GM12878 (cell line): Measurements from ENCODE around the gene GLI1. TPM values are rescaled to one million over a fixed set of nuclear protein-coding genes. Genes with fewer than 3 reads are reported as not detected.

Experiments used
- ATAC-seq: fragments of 200-7000 bp; cut with Tn5 transposase; 3 replicates; pipeline ENCODE4 v1.9.1; 2020; ENCODE audit warnings: mild to moderate bottlenecking, moderate library complexity
- BruUV-seq: library from RNA; stranded (reverse); fragments of 400-500 nt; replicated peaks from 2 replicates; lab custom pipeline; 2021; lab: Mats Ljungman, UMichigan
- CTCF ChIA-PET: fragments of 300-600 bp; sonication (Branson Sonifier 250); formaldehyde crosslinking; extraction: SDS; loops from one replicate; lab custom pipeline; 2021; ENCODE audit warnings: inconsistent platforms; lab: Yijun Ruan, JAX
- POLR2A ChIA-PET: fragments of 350-600 bp; formaldehyde crosslinking; extraction: SDS; loops from one replicate; lab custom pipeline; 2021; ENCODE audit warnings: inconsistent platforms; lab: Charles Lee
- RAD21 ChIA-PET: fragments of 300-600 bp; sonication (Branson Sonifier 250); formaldehyde crosslinking; loops from one replicate; lab custom pipeline; 2023; ENCODE audit warnings: antibody characterized with exemption; ENCODE audit not compliant: unreplicated experiment; lab: Charles Lee
- SMC1A ChIA-PET: fragments of 300-600 bp; sonication (Branson Sonifier 250); formaldehyde crosslinking; loops from one replicate; lab custom pipeline; 2023; ENCODE audit not compliant: unreplicated experiment, uncharacterized antibody; lab: Charles Lee
- DNase-seq: peaks from one replicate; pipeline ENCODE4 v3.0.0-alpha.2; 2011; ENCODE audit warnings: low read depth, low spot score
- FAIRE-seq: peaks from 3 replicates; lab custom pipeline; 2011; peaks lifted over from hg19 to GRCh38; lab: Jason Lieb, UNC
- H2AFZ ChIP-seq: 2 replicates; pipeline ENCODE4 v1.6.0; 2011; ENCODE audit warnings: low read depth, low read length, control low read depth; ENCODE audit not compliant: control insufficient read depth
- H3K27ac ChIP-seq: 2 replicates; pipeline ENCODE4 v1.5.1; 2011; ENCODE audit warnings: control low read depth; ENCODE audit not compliant: control insufficient read depth, insufficient read depth
- H3K27me3 ChIP-seq, 2 experiments: replicated peaks in 1 of 2; 2 replicates each; pipeline versions ENCODE4 v1.6.0 to v1.6.1; 2011; ENCODE audit warnings: low read length in 1 of 2; ENCODE audit not compliant: control insufficient read depth in 2 of 2, insufficient read depth in 2 of 2
- H3K36me3 ChIP-seq, 2 experiments: 2 replicates each; pipeline ENCODE4 v1.5.1; 2011; ENCODE audit warnings: low read length in 1 of 2; ENCODE audit not compliant: control insufficient read depth in 2 of 2, insufficient read depth in 2 of 2
- H3K4me1 ChIP-seq: 2 replicates; pipeline ENCODE4 v1.6.1; 2011; ENCODE audit warnings: mild to moderate bottlenecking, low read length, moderate library complexity, mixed read lengths; ENCODE audit not compliant: control insufficient read depth, insufficient read depth
- H3K4me2 ChIP-seq: 2 replicates; pipeline ENCODE4 v1.6.0; 2011; ENCODE audit warnings: control low read depth; ENCODE audit not compliant: control insufficient read depth, insufficient read depth
- H3K4me3 ChIP-seq: fragments of 200-600 bp; sonication (generic); 2 replicates; pipeline ENCODE4 v1.5.1; 2016
- H3K79me2 ChIP-seq: 2 replicates; pipeline ENCODE4 v1.6.0; 2011; ENCODE audit warnings: low read length; ENCODE audit not compliant: control insufficient read depth, insufficient read depth
- H3K9ac ChIP-seq: 2 replicates; pipeline ENCODE4 v1.8.0; 2011; ENCODE audit warnings: low read length, control low read depth, mixed read lengths; ENCODE audit not compliant: control insufficient read depth, insufficient read depth
- H3K9me3 ChIP-seq: replicated peaks from 3 replicates; pipeline ENCODE4 v1.5.1; 2011; ENCODE audit warnings: mild to moderate bottlenecking, low read length; ENCODE audit not compliant: control insufficient read depth, insufficient read depth
- H4K20me1 ChIP-seq: 2 replicates; pipeline ENCODE4 v1.6.0; 2011; ENCODE audit not compliant: control insufficient read depth, insufficient read depth
- ASH2L ChIP-seq: fragments of 300-600, 200-600 bp; sonication (generic); IDR thresholded peaks from 2 replicates; pipeline ENCODE4 v1.6.1; 2017; ENCODE audit warnings: low read depth, mild to moderate bottlenecking, borderline replicate concordance
- BACH1 ChIP-seq: fragments of 450-650 bp; IDR thresholded peaks from 2 replicates; pipeline ENCODE4 v1.6.1; 2017; ENCODE audit warnings: mild to moderate bottlenecking, borderline replicate concordance
- BHLHE40 ChIP-seq, 2 experiments: fragments of 450-650 bp in 1 of 2; IDR thresholded peaks; 2 replicates each; pipeline ENCODE4 v1.6.1; 2011 to 2017; ENCODE audit warnings: low read depth in 2 of 2, borderline replicate concordance in 1 of 2, improper control_type of control experiment in 1 of 2, low read length in 1 of 2, mild to moderate bottlenecking in 1 of 2
- CHD1 ChIP-seq: IDR thresholded peaks from 2 replicates; pipeline ENCODE4 v1.6.1; 2012; ENCODE audit warnings: low read depth, low read length, improper control_type of control experiment
- ETV6 ChIP-seq, 2 experiments: fragments of 450-650 bp in 1 of 2; IDR thresholded peaks in 1 of 2; conservative IDR thresholded peaks in 1 of 2; 2 replicates each; pipeline ENCODE4 v1.6.1; 2014; ENCODE audit warnings: antibody characterized with exemption in 1 of 2, borderline replicate concordance in 1 of 2, low read depth in 1 of 2, mild to moderate bottlenecking in 1 of 2, moderate library complexity in 1 of 2
- HDGF ChIP-seq: fragments of 450-650 bp; IDR thresholded peaks from 2 replicates; pipeline ENCODE4 v1.6.1; 2016; ENCODE audit warnings: antibody characterized with exemption
- IRF3 ChIP-seq: fragments of 450-650 bp; IDR thresholded peaks from 2 replicates; pipeline ENCODE4 v1.6.1; 2014; ENCODE audit warnings: mild to moderate bottlenecking
- MTA2 ChIP-seq: fragments of 450-650 bp; IDR thresholded peaks from 2 replicates; pipeline ENCODE4 v1.6.1; 2016; ENCODE audit warnings: low read depth, mild to moderate bottlenecking, moderate library complexity
- NFIC ChIP-seq: IDR thresholded peaks from 2 replicates; pipeline ENCODE4 v1.6.1; 2012; ENCODE audit warnings: low read depth, mild to moderate bottlenecking, inconsistent platforms, low read length, moderate library complexity
- NFXL1 ChIP-seq: fragments of 450-650 bp; IDR thresholded peaks from 2 replicates; pipeline ENCODE4 v1.6.1; 2017; ENCODE audit warnings: antibody characterized with exemption, mild to moderate bottlenecking, borderline replicate concordance
- NFYA ChIP-seq: IDR thresholded peaks from 2 replicates; pipeline ENCODE4 v1.6.1; 2011; ENCODE audit warnings: low read depth, mild to moderate bottlenecking, low read length, improper control_type of control experiment, borderline replicate concordance
- POLR2A ChIP-seq: IDR thresholded peaks from 2 replicates; pipeline ENCODE4 v1.6.1; 2011; ENCODE audit warnings: low read depth, mild to moderate bottlenecking, low read length
- SMARCA5 ChIP-seq: fragments of 450-650 bp; IDR thresholded peaks from 2 replicates; pipeline ENCODE4 v1.6.1; 2017; ENCODE audit warnings: mild to moderate bottlenecking
- SREBF1 ChIP-seq: IDR thresholded peaks from 2 replicates; pipeline ENCODE4 v1.6.1; 2012; ENCODE audit warnings: mild to moderate bottlenecking, low read length
- ZBED1 ChIP-seq: IDR thresholded peaks from 2 replicates; pipeline ENCODE4 v1.6.1; 2016; ENCODE audit warnings: borderline replicate concordance
- ZNF384 ChIP-seq: IDR thresholded peaks from 2 replicates; pipeline ENCODE4 v1.6.1; 2012; ENCODE audit warnings: low read depth, mild to moderate bottlenecking, low read length, improper control_type of control experiment, borderline replicate concordance
- WGBS: methylation state at CpG from one replicate; pipeline ENCODE4 v1.1.6; 2016; ENCODE audit warnings: low lambda C conversion rate; ENCODE audit not compliant: insufficient replicate concordance, insufficient coverage; ENCODE audit errors: missing lambda C conversion rate; 5-methylcytosine and 5-hydroxymethylcytosine counted together
- in situ Hi-C: fragments of 300-500 bp; cut with MboI; formaldehyde crosslinking; loops from 9 replicates; pipeline ENCODE4 v1.14.3; 2018; ENCODE audit warnings: mixed read lengths
- intact Hi-C: fragments of 100-400 bp; cut with micrococcal nuclease; formaldehyde crosslinking; loops from one replicate; pipeline ENCODE4 v1.14.2; 2022; ENCODE audit not compliant: unreplicated experiment
- polyA plus RNA-seq, 11 experiments: library from polyadenylated mRNA; depleted of rRNA in 4 of 11; unstranded in 6 of 11; stranded (reverse) in 5 of 11; fragments of >200 nt; fragmentation: Nextera tagmentation in 4 of 11; fragmentation: Illumina TruSeq in 1 of 11; extraction: Ambion mirVana in 4 of 11; extraction: Trizol in 1 of 11; gene quantifications; 1 replicate in 1 of 11; 2 replicates in 10 of 11; pipeline versions ENCODE4 v1.2.1 to v1.2.3, GENCODE V29; 2011 to 2016; ENCODE audit warnings: inconsistent platforms in 2 of 11, missing spikeins in 2 of 11, low read depth in 1 of 11
- total RNA-seq, 4 experiments: library from RNA; depleted of rRNA in 3 of 4; stranded (reverse); fragments of >200 nt in 3 of 4; fragmentation: Illumina TruSeq in 1 of 4; extraction: Trizol in 1 of 4; gene quantifications; 2 replicates each; pipeline versions ENCODE4 v1.2.1 to v1.2.3, GENCODE V29; 2013 to 2021
- TF ChIP-seq, protein P1 (sequence below): IDR thresholded peaks from 2 replicates; pipeline ENCODE4 v1.6.1; 2012; ENCODE audit warnings: low read depth, low read length, improper control_type of control experiment

Gene GLI1
- total and polyA plus RNA-seq, 10 of the 15 experiments (the other 5 are each of a cell fraction or from before 2014, with no cell fraction given), result 0.27 to 1.2 (median 0.49) TPM

- TF ChIP-seq, protein P1, sequence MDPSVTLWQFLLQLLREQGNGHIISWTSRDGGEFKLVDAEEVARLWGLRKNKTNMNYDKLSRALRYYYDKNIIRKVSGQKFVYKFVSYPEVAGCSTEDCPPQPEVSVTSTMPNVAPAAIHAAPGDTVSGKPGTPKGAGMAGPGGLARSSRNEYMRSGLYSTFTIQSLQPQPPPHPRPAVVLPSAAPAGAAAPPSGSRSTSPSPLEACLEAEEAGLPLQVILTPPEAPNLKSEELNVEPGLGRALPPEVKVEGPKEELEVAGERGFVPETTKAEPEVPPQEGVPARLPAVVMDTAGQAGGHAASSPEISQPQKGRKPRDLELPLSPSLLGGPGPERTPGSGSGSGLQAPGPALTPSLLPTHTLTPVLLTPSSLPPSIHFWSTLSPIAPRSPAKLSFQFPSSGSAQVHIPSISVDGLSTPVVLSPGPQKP, result no peak
Measured at GRCh38 chr12:57474430-57474829, 14.8 kb downstream of the GLI1 start (continued).

DNA sequence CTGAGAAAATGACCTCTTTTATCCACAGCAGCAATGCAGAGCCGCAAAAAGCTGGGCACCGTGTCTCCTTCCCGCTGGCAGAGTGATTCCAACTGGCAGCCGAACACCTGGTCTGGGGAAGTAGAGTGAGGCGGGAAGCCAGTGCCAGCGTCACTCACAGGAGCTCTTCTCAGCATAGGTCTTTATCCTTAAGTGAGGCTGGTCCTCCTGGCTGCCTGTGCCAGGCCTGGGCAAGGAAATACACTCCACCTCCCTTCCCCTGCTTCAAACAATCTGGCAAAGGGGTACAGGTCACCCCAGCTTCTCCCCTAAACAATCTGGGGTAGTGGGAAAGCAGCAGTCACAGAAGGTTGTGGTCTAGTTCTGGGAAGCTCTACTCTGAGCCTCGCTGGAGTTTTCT is 15.3 kb downstream of the GLI1 start:
- Histone ChIP-seq H4K20me1 (no peaks in the 10 kb centered on the region), H3K4me3 (no peak overlapping the region), H3K27ac (no peak overlapping the region)

More for the DNA sequence above, 15.3 kb downstream of the GLI1 start:
- peaks cover 44% of the 10 kb centered on the region for H3K79me2 ChIP-seq
- peak overlapping the region; percentile 31 for H3K4me2 ChIP-seq
- ChIA-PET POLR2A (interaction anchor here (0.6 to 1.3 kb wide), 4 partner anchors 8 to 20 kb away, joined by 3 read pairs; partner anchors contain the start of gene INHBE), SMC1A (no interaction called here), CTCF (interaction anchor here (0.6 to 8.1 kb wide), 5 partner anchors 9 to 144 kb away, joined by 3 to 114 read pairs (median 4); partner anchors contain the start of gene GLI1), RAD21 (no interaction called here)
- H2AFZ ChIP-seq, result no peak overlapping the region
- no peak for DNase-seq
- H3K27me3 ChIP-seq, result no peaks in the 10 kb centered on the region
- H3K9ac ChIP-seq, result no peak overlapping the region
- 96% methylated on average over 7 of the region's 7 CpGs for WGBS
- in situ Hi-C loops (no loop called here), intact Hi-C loops (loop anchor here (5.0 to 10.0 kb wide), 2 partner anchors 47 to 280 kb away; partner anchors contain the start of genes CDK4, DDIT3, MARCHF9 and MBD6)
- H3K9me3 ChIP-seq, result no peaks in the 10 kb centered on the region
- peaks cover 1 to 25% of the 10 kb centered on the region in 2 experiments for H3K36me3 ChIP-seq
- TF ChIP-seq SREBF1 (no peak), POLR2A (no peak), BHLHE40 (IDR thresholded peaks at IDR 0.05; ENCODE audit: borderline replicate concordance in 1 of 2, low read depth in 2 of 2, low read length in 1 of 2) (no peak), IRF3 (no peak), ETV6 (conservative IDR thresholded peaks at IDR 0.05 in 1 of 2, IDR thresholded peaks at IDR 0.05 in 1 of 2; ENCODE audit: borderline replicate concordance in 1 of 2, low read depth in 1 of 2) (no peak), HDGF (no peak), ZNF384 (no peak), NFIC (no peak), ASH2L (no peak), NFXL1 (no peak), BACH1 (no peak), CHD1 (no peak), ZBED1 (no peak), MTA2 (no peak), NFYA (no peak), SMARCA5 (no peak)
- no TSS peak for BruUV-seq
- peaks cover 24% of the 10 kb centered on the region for H3K4me1 ChIP-seq
- ATAC-seq, result no peak
- FAIRE-seq, result no peak
